PC-3 (cell line): ENCODE results near the gene SP3. TPM values are rescaled to one million over a fixed set of nuclear protein-coding genes. Genes with fewer than 3 reads are reported as not detected.

Source experiments
- ATAC-seq: fragments of 200-7000 bp; cut with Tn5 transposase; 2 replicates; pipeline ENCODE4 v1.9.1; 2020; ENCODE audit warnings: mild to moderate bottlenecking, moderate library complexity
- BruUV-seq: library from RNA; stranded (reverse); fragments of 400-500 nt; replicated peaks from 2 replicates; lab custom pipeline; 2021; lab: Mats Ljungman, UMichigan
- CTCF ChIA-PET: fragments of 300-600 bp; sonication (Branson Sonifier 250); formaldehyde crosslinking; loops from one replicate; lab custom pipeline; 2022; ENCODE audit warnings: antibody characterized with exemption; lab: Charles Lee
- POLR2A ChIA-PET: fragments of 300-600 bp; sonication (Branson Sonifier 250); formaldehyde crosslinking; loops from one replicate; lab custom pipeline; 2022; ENCODE audit warnings: antibody characterized with exemption; ENCODE audit not compliant: unreplicated experiment; lab: Charles Lee
- DNase-seq: peaks from one replicate; pipeline ENCODE4 v3.0.0-alpha.2; 2015
- H2AFZ ChIP-seq: fragments of 300-600 bp; sonication (generic); 2 replicates; pipeline ENCODE4 v1.6.0; 2016; ENCODE audit warnings: antibody characterized with exemption, low read length
- H3F3A ChIP-seq: fragments of 300-600 bp; sonication (generic); one replicate; pipeline ENCODE4 v1.6.0; 2017; ENCODE audit warnings: antibody characterized with exemption, low read length, control low read depth, mild to moderate bottlenecking; ENCODE audit not compliant: unreplicated experiment
- H3K27ac ChIP-seq: fragments of 300-600 bp; sonication (generic); 2 replicates; pipeline ENCODE4 v1.5.1; 2016; ENCODE audit warnings: mild to moderate bottlenecking, low read length
- H3K27me3 ChIP-seq: fragments of 300-600 bp; sonication (generic); 2 replicates; pipeline ENCODE4 v1.6.1; 2016; ENCODE audit warnings: low read length, mixed read lengths
- H3K36me3 ChIP-seq: fragments of 300-600 bp; sonication (generic); 2 replicates; pipeline ENCODE4 v1.6.1; 2016; ENCODE audit warnings: low read depth, mixed run types, low read length, mixed read lengths
- H3K4me1 ChIP-seq: fragments of 300-600 bp; sonication (generic); 2 replicates; pipeline ENCODE4 v1.5.1; 2016; ENCODE audit warnings: low read length; ENCODE audit not compliant: insufficient read depth
- H3K4me2 ChIP-seq: fragments of 300-600 bp; sonication (generic); 2 replicates; pipeline ENCODE4 v1.6.0; 2016; ENCODE audit warnings: low read length
- H3K4me3 ChIP-seq: fragments of 300-600 bp; sonication (generic); 2 replicates; pipeline ENCODE4 v1.5.1; 2016; ENCODE audit warnings: mild to moderate bottlenecking, low read length, mixed read lengths
- H3K79me2 ChIP-seq: fragments of 300-600 bp; sonication (generic); 2 replicates; pipeline ENCODE4 v1.6.1; 2017; ENCODE audit warnings: low read length, mixed read lengths
- H3K9ac ChIP-seq: fragments of 300-600 bp; sonication (generic); 2 replicates; pipeline ENCODE4 v1.6.0; 2016; ENCODE audit warnings: mild to moderate bottlenecking, low read length
- H3K9me2 ChIP-seq: fragments of 300-600 bp; sonication (generic); replicated peaks from 2 replicates; pipeline ENCODE4 v1.6.1; 2016; ENCODE audit warnings: mixed run types, low read length, mixed read lengths
- H3K9me3 ChIP-seq: fragments of 300-600 bp; sonication (generic); 2 replicates; pipeline ENCODE4 v1.6.1; 2016; ENCODE audit warnings: low read length, mixed read lengths
- H4K20me1 ChIP-seq: fragments of 300-600 bp; sonication (generic); 2 replicates; pipeline ENCODE4 v1.6.1; 2016; ENCODE audit warnings: low read length, mixed read lengths
- CTCF ChIP-seq: fragments of 300-600 bp; sonication (generic); conservative IDR thresholded peaks from 2 replicates; pipeline ENCODE4 v1.5.1; 2017; ENCODE audit warnings: antibody characterized with exemption, low read depth, mild to moderate bottlenecking, low read length
- EZH2 ChIP-seq: fragments of 300-600 bp; sonication (generic); IDR thresholded peaks from one replicate; pipeline ENCODE4 v1.6.1; 2017; ENCODE audit warnings: antibody characterized with exemption, mild to moderate bottlenecking, low read length; ENCODE audit not compliant: unreplicated experiment
- EZH2phosphoT487 ChIP-seq: fragments of 300-600 bp; sonication (generic); IDR thresholded peaks from 2 replicates; pipeline ENCODE4 v1.6.1; 2018; ENCODE audit warnings: mild to moderate bottlenecking, antibody characterized with exemption, low read length, borderline replicate concordance
- intact Hi-C: fragments of 100-400 bp; cut with micrococcal nuclease; formaldehyde crosslinking; loops from 2 replicates; pipeline ENCODE4 v1.9.0; 2023
- total RNA-seq: library from RNA; depleted of rRNA; stranded (reverse); fragments of >200 nt; gene quantifications from 2 replicates; pipeline ENCODE4 v1.2.3, GENCODE V29; 2014

The SP3 gene
- total RNA-seq, 1 experiment from 2014 or later: 117 TPM

DNA sequence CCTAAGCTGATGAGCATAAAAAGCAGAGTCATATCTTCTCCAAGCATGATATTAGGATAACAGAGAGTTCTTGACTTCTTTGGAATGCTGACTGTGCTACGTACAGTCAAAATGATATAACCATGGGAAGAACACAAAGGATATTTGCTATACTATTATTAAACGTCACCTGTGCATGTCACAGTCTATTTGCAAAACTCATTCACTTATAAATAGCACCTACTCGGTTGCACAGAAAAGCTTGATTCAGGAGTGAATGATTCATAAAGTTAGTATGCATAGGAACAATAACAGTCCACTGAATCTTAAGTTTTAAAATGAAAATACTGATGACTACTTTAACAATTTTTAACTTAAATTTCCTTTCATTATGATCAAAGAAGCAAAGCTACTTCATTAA lies 83.3 kb downstream of the SP3 start:
- Histone ChIP-seq H3K36me3 (no peaks in the 10 kb centered on the region), H3F3A (no peaks in the 10 kb centered on the region), H4K20me1 (no peaks in the 10 kb centered on the region), H3K9ac (no peak overlapping the region), H2AFZ (no peak overlapping the region), H3K9me2 (no peaks in the 10 kb centered on the region), H3K27ac (no peak overlapping the region), H3K4me3 (no peak overlapping the region), H3K4me1 (peaks cover 6% of the 10 kb centered on the region; the same call in 1 of the 2 replicates), H3K27me3 (no peaks in the 10 kb centered on the region), H3K4me2 (no peak overlapping the region), H3K9me3 (no peaks in the 10 kb centered on the region), H3K79me2 (no peaks in the 10 kb centered on the region)
- POLR2A ChIA-PET: no interaction called here
- BruUV-seq: no TSS peak
- intact Hi-C loops: loop anchor here (5.0 to 10.0 kb wide), 2 partner anchors 130 to 163 kb away; no protein-coding TSS in a partner anchor
- ATAC-seq (peak; percentile 27), DNase-seq (peak; percentile 27)
- CTCF ChIA-PET: no interaction called here
- TF ChIP-seq EZH2: no peak
- TF ChIP-seq EZH2phosphoT487: no peak
- no peak for TF ChIP-seq CTCF

GRCh38 chr2:173881461-173881860 lies 83.7 kb downstream of the SP3 start:
- H3K9ac ChIP-seq: no peak overlapping the region
- H3K9me3 ChIP-seq: no peaks in the 10 kb centered on the region
- ATAC-seq (no peak), DNase-seq (no peak)
- H3F3A ChIP-seq: no peaks in the 10 kb centered on the region
- no peak for TF ChIP-seq EZH2
- TF ChIP-seq EZH2phosphoT487: no peak
- TF ChIP-seq CTCF: no peak
- no peaks in the 10 kb centered on the region for H3K9me2 ChIP-seq
- no peaks in the 10 kb centered on the region for H3K27me3 ChIP-seq
- H3K27ac ChIP-seq: no peak overlapping the region
- peaks cover 6% of the 10 kb centered on the region; the same call in 1 of the 2 replicates for H3K4me1 ChIP-seq
- CTCF ChIA-PET: no interaction called here
- no peaks in the 10 kb centered on the region for H3K79me2 ChIP-seq
- no peaks in the 10 kb centered on the region for H3K36me3 ChIP-seq
- H4K20me1 ChIP-seq: no peaks in the 10 kb centered on the region
- no TSS peak for BruUV-seq
- no peak overlapping the region for H2AFZ ChIP-seq
- intact Hi-C loops: loop anchor here (5.0 to 10.0 kb wide), 2 partner anchors 129 to 163 kb away; no protein-coding TSS in a partner anchor
- POLR2A ChIA-PET: no interaction called here
- H3K4me3 ChIP-seq: no peak overlapping the region
- no peak overlapping the region for H3K4me2 ChIP-seq

- ATAC-seq: no peak
- Histone ChIP-seq H3K9me2 (no peaks in the 10 kb centered on the region), H3K9ac (no peak overlapping the region), H3K79me2 (no peaks in the 10 kb centered on the region), H3K27ac (no peak overlapping the region), H3K4me1 (peaks cover 6% of the 10 kb centered on the region; the same call in 1 of the 2 replicates), H3K4me2 (no peak overlapping the region), H3K9me3 (no peaks in the 10 kb centered on the region), H4K20me1 (no peaks in the 10 kb centered on the region), H3K36me3 (no peaks in the 10 kb centered on the region), H3K27me3 (no peaks in the 10 kb centered on the region), H3K4me3 (no peak overlapping the region), H2AFZ (no peak overlapping the region), H3F3A (no peaks in the 10 kb centered on the region)
- no TSS peak for BruUV-seq
- TF ChIP-seq EZH2: no peak
- no peak for TF ChIP-seq CTCF
- no peak for TF ChIP-seq EZH2phosphoT487
- DNase-seq: no peak
- POLR2A ChIA-PET: no interaction called here
- CTCF ChIA-PET: no interaction called here
- intact Hi-C loops: loop anchor here (5.0 to 10.0 kb wide), 2 partner anchors 128 to 164 kb away; no protein-coding TSS in a partner anchor
Observed at GRCh38 chr2:173880561-173880960, 84.6 kb downstream of the SP3 start.
